Amygdala (tissue), 56 donors: ENCODE data around the gene NUTM2E.
"Not testable (repeated sequence)": the region's sequence is repeated elsewhere in the genome, so short reads cannot be mapped to it uniquely, and the experiment has no call there.

Experiments
- DNase-seq, 56 donors: peaks; one replicate each; lab custom pipeline; 2025; lab: John Stamatoyannopoulos, UW

NUTM2E gene

DNA sequence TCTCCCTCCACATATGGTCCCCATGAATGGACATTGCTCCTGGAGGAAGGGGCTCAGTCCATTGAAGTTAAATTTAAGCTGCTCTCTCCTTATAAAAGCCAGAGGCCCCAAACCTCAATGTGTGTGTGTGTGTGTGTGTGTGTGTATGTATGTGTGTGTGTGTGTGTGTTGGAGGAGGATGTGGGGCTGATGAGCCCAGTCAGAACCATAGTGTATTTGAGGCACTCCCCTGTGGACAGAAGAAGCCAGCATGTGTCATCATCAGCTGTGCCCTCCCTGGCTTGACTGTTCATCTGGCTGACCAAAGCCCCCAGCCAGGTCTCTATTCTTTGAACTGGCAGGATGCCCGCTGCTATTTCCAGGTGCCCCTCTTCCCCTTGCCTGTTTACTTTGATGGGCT is 35.7 kb downstream of the NUTM2E start:
- DNase-seq = not testable (repeated sequence)

DNA sequence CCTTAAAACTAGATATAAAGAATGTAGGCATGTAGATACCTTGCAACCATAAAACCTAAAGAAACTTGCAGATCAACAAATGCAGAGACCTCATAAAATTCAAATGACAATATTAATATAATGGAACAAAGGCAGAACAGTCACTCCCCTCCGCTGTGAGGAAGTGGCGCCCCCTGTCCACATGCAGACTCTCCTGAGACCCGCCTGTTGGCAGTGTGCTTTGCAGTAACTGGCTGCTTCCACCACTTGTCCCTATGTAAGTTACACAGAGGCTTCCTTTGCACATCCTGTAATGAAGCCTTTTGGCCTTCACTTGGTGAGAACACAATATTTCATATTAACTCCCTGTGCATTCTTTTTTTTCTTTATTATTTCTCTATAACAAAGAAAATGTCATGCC is 36.3 kb downstream of the NUTM2E start:
- not testable (repeated sequence) for DNase-seq

DNA sequence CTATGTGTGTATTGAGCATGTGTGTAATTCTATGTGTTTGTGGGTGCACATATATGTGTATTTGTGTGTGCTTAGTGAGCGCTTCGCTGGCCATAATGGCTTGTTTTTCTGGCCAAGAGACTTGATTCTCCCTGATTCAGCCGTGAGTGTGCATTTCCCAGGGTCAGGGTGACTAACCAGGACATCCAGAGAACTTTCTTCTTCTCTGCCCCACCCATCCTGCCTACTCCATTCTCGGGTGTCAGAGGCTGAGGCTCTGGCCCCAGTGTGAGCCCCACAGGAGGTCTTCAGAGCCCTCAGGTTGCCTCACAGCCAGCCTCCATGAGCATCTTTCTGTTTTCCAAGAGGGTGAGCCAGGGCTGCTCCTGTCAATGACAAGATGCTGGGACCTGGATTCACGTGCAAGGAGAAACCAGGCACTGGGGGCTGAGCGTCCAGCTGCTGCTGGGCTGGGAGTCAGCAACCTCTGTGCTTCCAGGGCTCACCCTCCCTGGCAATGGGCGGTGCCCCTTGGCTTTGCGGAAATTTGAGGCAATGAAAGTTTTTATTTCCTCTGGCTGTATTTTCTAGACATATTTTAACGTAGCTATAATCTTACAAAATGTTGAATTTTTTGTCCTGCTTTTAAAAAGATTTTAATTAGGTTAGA is 40.5 kb downstream of the NUTM2E start:
- not testable (repeated sequence) for DNase-seq

DNA sequence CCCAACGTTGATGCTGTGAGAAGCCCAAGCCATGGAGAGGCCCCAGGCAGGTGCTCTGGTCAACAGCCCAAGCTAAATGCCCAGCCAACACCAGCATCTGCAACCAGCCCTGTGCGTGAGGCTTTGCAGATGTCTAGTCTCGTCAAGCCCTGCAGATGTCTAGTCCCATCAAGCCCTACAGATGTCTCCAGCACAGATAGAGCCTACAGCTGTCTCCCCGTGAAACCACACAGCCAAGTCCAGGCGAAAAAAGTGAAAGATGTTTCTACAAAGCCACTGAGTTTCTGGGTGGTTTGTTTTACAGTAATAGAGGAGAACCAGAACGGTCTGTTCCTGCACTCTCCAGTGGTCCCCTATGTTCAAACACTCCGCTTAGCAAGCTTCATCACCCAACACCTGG is 41.5 kb downstream of the NUTM2E start:
- not testable (repeated sequence) for DNase-seq

DNA sequence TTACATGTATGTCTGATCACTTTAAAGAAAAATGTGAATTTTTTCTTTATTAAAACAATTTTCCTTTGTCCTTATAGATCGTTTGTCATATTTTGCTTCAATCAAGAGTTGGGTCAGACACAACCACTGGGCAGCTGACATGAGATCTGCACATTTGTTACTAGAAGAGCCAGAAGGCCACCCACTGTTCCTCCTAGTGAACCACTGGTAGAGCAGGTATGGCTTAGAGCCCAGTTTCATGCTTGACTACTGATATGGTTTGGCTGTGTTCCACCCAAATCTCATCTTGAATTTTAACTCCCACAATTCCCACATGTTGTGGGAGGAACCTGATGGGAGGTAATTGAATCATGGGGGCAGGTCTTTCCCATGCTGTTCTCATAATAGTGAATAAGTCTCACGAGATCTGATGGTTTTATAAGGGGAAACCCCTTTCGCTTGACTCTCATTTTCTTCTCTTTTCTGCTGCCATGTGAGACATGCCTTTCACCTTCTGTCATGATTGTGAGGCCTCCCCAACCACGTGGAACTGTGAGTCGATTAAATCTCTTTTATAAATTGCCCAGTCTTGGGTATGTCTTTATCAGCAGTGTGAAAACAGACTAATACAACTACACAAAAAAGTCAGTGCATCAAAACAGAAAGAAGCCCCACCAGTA is 43.0 kb downstream of the NUTM2E start:
- not testable (repeated sequence) for DNase-seq

DNA sequence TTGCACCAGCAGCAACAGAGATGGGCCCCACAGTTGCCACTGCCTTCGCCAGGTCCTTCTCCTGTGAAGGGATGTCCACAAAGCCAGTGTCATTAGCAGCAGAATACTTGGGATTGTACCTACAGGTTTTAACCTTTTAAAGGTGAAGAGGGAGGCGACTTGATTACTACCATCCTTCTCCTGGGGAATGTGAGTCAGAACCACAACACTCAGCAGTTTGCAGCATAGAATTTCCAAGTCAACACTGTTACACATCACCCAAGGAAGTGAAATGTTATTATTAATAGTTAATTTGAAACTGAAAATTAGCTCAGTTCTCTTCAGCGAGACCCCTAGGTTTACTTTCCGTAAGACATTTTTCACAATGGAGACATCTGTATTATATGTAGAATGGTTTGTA is 45.2 kb downstream of the NUTM2E start:
- not testable (repeated sequence) for DNase-seq
